ENCODE data around the gene NUDT17. TPM values are rescaled to one million over a fixed set of nuclear protein-coding genes. Genes with fewer than 3 reads are reported as not detected.

The NUDT17 gene
- total RNA-seq, 2 experiments from 2014 or later: 3.7 to 4.0 TPM

DNA sequence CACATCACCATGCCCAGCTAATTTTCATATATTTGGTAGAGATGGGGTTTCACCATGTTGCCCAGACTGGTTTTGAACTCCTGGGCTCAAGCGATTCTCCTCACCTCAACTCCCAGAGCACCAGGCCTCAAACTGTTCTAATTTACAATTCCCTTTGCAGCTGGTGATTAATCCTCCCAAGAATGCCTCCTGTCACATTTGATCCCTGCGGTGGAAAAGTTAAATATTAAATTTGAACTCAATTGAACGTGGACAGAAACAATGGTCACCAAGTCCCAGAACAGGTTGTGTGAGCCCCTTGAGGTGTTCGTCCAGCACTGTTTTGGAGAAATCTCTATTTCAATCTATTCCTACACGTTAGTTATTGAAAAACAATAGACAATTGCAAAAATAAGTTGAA is 42.2 kb downstream of the NUDT17 start:
- ATAC-seq (no peak), DNase-seq (no peak)
- Mint-ChIP-seq H3K36me3 (ENCODE audit: low read depth) (no peaks in the 10 kb centered on the region), H3K4me1 (peaks cover 14% of the 10 kb centered on the region), H3K27me3 (peaks cover 17% of the 10 kb centered on the region), H3K27ac (no peak overlapping the region), H3K4me3 (no peak overlapping the region), H3K9me3 (ENCODE audit: low read depth) (no peaks in the 10 kb centered on the region)
- POLR2A ChIA-PET: no interaction called here
- CTCF ChIA-PET: interaction anchor here (0.7 to 1.6 kb wide), 2 partner anchors 15 to 42 kb away, joined by 5 read pairs; partner anchors contain the start of gene NUDT17
- intact Hi-C loops (cut with DNase I, micrococcal nuclease): loop anchor here in 1 of 2 experiments (2.0 kb wide), 2 partner anchors 23 to 77 kb away; partner anchors contain the start of genes ANKRD34A, ITGA10 and POLR3GL

DNA sequence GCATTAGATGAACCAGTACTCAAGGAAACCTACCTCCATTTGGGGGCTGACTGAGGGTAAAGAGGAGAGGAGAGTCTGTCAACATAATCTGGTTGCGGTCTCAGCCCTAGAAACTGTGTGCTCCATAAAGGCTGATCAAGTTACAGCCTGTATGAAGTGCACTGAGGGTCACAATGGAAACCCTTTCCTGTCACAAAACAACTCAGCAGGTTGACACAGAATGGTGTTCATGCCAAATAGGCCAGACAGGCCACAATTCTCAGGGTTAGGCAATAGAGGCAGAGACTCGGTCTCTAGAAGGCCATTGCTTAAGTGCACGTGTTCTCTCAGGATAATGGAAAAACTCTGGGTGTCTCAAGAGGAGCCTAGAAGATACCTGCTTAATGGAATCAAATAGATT is 44.3 kb downstream of the NUDT17 start:
- H3K36me3 Mint-ChIP-seq (ENCODE audit: low read depth): no peaks in the 10 kb centered on the region
- peaks cover 13% of the 10 kb centered on the region for H3K4me1 Mint-ChIP-seq
- ChIA-PET POLR2A (no interaction called here), CTCF (interaction anchor here (0.9 to 1.2 kb wide), 3 partner anchors 9 to 44 kb away, joined by 3 to 5 read pairs (median 5); partner anchors contain the start of genes NUDT17 and RBM8A)
- ATAC-seq (no peak), DNase-seq (no peak)
- no peak overlapping the region for H3K4me3 Mint-ChIP-seq
- H3K27me3 Mint-ChIP-seq: peaks cover 7% of the 10 kb centered on the region
- H3K9me3 Mint-ChIP-seq (ENCODE audit: low read depth): no peaks in the 10 kb centered on the region
- no peak overlapping the region for H3K27ac Mint-ChIP-seq
- intact Hi-C loops (cut with DNase I, micrococcal nuclease): loop anchor here in 1 of 2 experiments (5.0 kb wide), 1 partner anchor 42 kb away; the partner anchor contains the start of gene NUDT17

DNA sequence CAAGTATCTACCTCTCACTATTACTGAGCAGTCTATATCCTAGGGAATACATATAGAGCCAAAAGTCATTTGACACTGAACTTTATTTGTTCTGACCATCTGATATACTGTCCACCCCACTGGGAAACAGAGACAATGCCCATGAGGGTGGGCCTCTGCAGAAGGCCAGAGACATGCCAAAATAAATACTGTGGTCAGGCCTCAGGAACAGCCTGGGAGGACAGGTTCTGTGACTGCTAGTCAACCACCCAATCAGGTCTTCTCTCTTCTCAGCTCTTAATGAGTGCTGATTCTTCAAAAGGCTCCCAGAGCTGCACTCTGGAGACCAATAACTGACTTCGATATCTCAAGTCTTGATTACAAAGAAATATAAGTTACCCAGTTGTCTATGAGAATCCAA is 45.7 kb downstream of the NUDT17 start:
- ChIA-PET POLR2A (interaction anchor here (1.0 kb wide), 1 partner anchor 160 kb away, joined by 4 read pairs; no protein-coding TSS in a partner anchor), CTCF (interaction anchor here (0.7 to 3.1 kb wide), 14 partner anchors 8 to 125 kb away, joined by 3 to 20 read pairs (median 5); partner anchors contain the start of genes ITGA10, NUDT17 and RBM8A)
- H3K4me1 Mint-ChIP-seq: peaks cover 2% of the 10 kb centered on the region
- no peak overlapping the region for H3K27ac Mint-ChIP-seq
- no peaks in the 10 kb centered on the region for H3K36me3 Mint-ChIP-seq (ENCODE audit: low read depth)
- ATAC-seq (no peak), DNase-seq (no peak)
- H3K27me3 Mint-ChIP-seq: no peaks in the 10 kb centered on the region
- H3K4me3 Mint-ChIP-seq: no peak overlapping the region
- intact Hi-C loops (cut with DNase I, micrococcal nuclease): loop anchor here in 1 of 2 experiments (1.0 to 5.0 kb wide), 2 partner anchors 44 to 122 kb away; partner anchors contain the start of gene NUDT17
- no peaks in the 10 kb centered on the region for H3K9me3 Mint-ChIP-seq (ENCODE audit: low read depth)

DNA sequence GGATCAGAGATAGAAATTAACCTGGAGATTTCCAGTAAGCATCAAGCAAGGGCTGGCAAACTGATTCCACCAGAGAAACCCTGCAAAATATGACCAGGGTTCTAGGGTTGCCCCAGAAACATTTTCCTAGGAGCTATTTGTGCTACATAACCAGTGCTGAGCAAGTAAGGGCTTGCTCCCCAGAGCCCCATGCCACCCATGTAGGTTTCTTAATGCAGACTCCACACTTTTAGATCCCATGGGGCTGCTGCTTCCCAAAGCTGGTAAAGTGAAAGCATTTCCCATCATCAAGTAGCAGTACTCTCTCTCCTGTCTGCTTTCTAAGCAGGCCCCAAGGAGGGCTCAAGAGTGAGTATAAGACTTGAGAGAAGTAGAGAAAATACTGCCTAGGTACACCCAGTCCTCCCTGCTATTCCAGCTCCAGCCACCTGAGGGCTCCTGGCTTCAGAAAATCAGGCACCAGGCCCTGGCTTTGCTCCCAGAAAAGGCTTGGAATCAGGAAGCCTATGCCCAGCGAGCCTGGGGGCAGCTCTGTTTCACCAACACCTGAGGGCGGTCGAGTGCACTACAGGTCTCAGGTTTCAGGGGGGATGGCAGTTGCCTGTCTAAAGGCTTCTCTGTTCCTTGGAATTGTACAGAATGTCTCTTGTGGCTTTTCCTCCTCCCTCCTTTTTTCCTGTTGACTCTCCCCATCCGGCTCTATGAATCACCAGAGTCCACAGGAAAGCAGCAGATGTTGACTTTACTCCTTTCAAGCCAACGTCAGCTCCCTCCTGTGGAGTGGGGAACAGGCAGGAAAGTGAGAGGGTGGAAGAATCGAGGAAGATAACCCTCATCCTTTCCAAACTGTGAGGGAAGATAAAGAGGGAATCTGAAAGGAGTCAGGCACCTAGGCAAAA is 46.4 kb downstream of the NUDT17 start:
- Mint-ChIP-seq H3K27me3 (no peaks in the 10 kb centered on the region), H3K9me3 (ENCODE audit: low read depth) (no peaks in the 10 kb centered on the region), H3K36me3 (ENCODE audit: low read depth) (no peaks in the 10 kb centered on the region), H3K4me1 (no peaks in the 10 kb centered on the region), H3K27ac (no peak overlapping the region), H3K4me3 (no peak overlapping the region)
- CTCF ChIA-PET: interaction anchor here (0.6 to 3.1 kb wide), 17 partner anchors 9 to 124 kb away, joined by 3 to 20 read pairs (median 5); partner anchors contain the start of genes ITGA10, NUDT17 and RBM8A
- intact Hi-C loops (cut with DNase I, micrococcal nuclease): loop anchor here (1.0 to 5.0 kb wide), 4 partner anchors 15 to 121 kb away; partner anchors contain the start of gene NUDT17 (in 1 of the 2)
- ATAC-seq: peak; percentile 78
- DNase-seq: peak; percentile 74
- POLR2A ChIA-PET: interaction anchor here (0.6 to 1.0 kb wide), 2 partner anchors 32 to 160 kb away, joined by 3 to 4 read pairs; no protein-coding TSS in a partner anchor

DNA sequence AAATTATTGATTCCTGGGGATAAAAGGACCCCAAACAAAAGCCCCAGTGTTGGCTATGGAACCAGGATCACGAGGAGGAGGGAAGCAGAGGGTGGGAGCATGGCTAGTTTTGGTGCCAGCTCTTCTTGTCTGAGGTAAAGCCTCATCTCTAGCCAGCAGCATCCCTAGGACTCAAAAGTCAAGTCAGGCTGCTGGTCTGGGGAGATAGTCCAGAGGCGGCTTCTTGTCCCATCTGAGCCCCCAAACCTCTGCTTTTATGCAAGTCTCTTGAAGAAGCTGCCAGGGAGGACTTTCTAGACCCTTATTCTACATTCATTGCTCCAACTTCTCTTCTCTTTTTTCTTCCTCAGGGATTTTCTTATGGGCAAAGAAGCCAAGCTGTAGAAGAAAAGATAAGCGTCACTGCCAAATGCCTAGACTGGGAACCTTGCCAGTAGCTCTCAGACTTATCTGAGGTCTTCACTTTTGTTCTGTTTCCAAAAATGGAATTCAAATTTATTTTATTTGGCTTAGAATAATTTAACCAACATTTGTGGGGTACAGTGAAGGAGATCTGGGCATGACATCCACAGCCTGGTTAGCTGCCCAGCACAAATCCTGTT is 47.2 kb downstream of the NUDT17 start:
- no peaks in the 10 kb centered on the region for H3K36me3 Mint-ChIP-seq (ENCODE audit: low read depth)
- no peak for DNase-seq
- no peaks in the 10 kb centered on the region for H3K27me3 Mint-ChIP-seq
- no peak overlapping the region for H3K4me3 Mint-ChIP-seq
- ChIA-PET CTCF (interaction anchor here (0.6 to 3.1 kb wide), 16 partner anchors 8 to 116 kb away, joined by 3 to 20 read pairs (median 4); partner anchors contain the start of genes ITGA10, NUDT17 and RBM8A), POLR2A (interaction anchor here (0.6 kb wide), 1 partner anchor 33 kb away, joined by 3 read pairs; no protein-coding TSS in a partner anchor)
- H3K4me1 Mint-ChIP-seq: no peaks in the 10 kb centered on the region
- intact Hi-C loops (cut with DNase I, micrococcal nuclease): loop anchor here (1.0 to 5.0 kb wide), 4 partner anchors 14 to 118 kb away; partner anchors contain the start of gene NUDT17 (in 1 of the 2)
- no peaks in the 10 kb centered on the region for H3K9me3 Mint-ChIP-seq (ENCODE audit: low read depth)
- ATAC-seq: no peak
- no peak overlapping the region for H3K27ac Mint-ChIP-seq

DNA sequence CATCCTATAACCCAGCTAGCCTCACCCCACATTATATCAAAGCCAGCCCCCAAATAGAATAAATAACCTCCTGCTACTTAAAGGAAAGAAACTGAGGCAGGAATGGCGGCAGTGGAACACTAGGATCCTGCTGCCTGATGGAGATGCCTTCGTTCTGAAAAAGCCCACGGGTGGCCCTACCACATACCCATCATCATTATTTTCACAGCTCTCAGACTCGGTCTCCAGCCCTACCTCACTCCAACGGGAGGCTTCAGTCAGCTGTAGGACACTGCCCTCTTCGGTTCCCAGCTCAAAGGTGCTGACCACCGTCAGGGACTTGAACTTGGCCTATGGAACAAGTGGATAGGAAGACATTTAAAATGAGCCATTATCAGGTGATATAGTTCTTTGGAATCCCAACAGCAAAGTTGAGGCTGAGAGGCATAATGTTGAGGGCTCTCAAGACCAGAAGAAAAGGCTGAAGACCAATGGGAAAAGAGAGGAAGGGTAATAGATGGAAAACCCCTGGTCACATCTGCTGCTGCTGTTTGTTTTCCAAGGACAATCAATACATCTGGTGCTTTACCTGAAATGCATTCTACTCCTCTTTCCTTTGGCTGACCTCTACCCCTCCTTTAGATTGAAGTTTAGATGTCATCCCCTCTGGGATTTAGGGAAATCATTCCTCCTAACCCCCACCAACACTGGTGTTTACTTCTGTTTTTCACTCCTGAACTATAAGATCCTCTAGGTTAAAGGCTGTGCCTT is 48.1 kb downstream of the NUDT17 start:
- no peaks in the 10 kb centered on the region for H3K4me1 Mint-ChIP-seq
- no peak overlapping the region for H3K27ac Mint-ChIP-seq
- H3K4me3 Mint-ChIP-seq: no peak overlapping the region
- ChIA-PET CTCF (interaction anchor here (0.6 to 3.1 kb wide), 9 partner anchors 7 to 48 kb away, joined by 3 to 20 read pairs (median 5); partner anchors contain the start of genes ITGA10, NUDT17 and RBM8A), POLR2A (no interaction called here)
- peaks cover 1% of the 10 kb centered on the region for H3K36me3 Mint-ChIP-seq (ENCODE audit: low read depth)
- H3K27me3 Mint-ChIP-seq: no peaks in the 10 kb centered on the region
- no peak for ATAC-seq
- no peaks in the 10 kb centered on the region for H3K9me3 Mint-ChIP-seq (ENCODE audit: low read depth)
- intact Hi-C loops (cut with DNase I, micrococcal nuclease): loop anchor here (1.0 to 5.0 kb wide), 4 partner anchors 13 to 117 kb away; partner anchors contain the start of gene NUDT17 (in 1 of the 2)
- no peak for DNase-seq

DNA sequence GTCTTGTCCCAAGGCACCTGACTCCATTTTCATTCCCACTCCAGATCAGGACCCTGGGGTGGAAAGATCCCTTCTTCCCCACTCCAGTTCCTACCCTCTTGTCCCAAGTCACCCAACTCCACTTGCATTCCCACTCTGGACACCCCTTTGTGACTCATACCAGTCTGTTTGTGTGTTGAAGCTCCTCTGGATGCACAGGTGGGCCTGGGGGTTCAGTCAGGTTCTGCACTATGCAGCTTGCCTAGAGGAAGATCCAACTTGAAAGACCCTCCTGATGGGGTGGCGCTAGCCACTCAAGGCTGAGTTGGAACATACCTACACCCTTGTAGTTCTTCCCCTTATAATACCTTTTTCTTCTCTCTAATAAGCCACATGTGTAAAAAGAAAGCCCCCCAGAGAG is 50.0 kb downstream of the NUDT17 start:
- DNase-seq (no peak), ATAC-seq (no peak)
- Mint-ChIP-seq H3K27me3 (no peaks in the 10 kb centered on the region), H3K4me1 (no peaks in the 10 kb centered on the region), H3K36me3 (ENCODE audit: low read depth) (peaks cover 1% of the 10 kb centered on the region), H3K9me3 (ENCODE audit: low read depth) (no peaks in the 10 kb centered on the region), H3K27ac (no peak overlapping the region), H3K4me3 (no peak overlapping the region)
- CTCF ChIA-PET: interaction anchor here (0.6 to 2.0 kb wide), 7 partner anchors 15 to 121 kb away, joined by 3 to 9 read pairs (median 4); partner anchors contain the start of gene NUDT17
- POLR2A ChIA-PET: interaction anchor here (0.6 kb wide), 1 partner anchor 61 kb away, joined by 3 read pairs; no protein-coding TSS in a partner anchor
- intact Hi-C loops (cut with DNase I, micrococcal nuclease): no loop called here

DNA sequence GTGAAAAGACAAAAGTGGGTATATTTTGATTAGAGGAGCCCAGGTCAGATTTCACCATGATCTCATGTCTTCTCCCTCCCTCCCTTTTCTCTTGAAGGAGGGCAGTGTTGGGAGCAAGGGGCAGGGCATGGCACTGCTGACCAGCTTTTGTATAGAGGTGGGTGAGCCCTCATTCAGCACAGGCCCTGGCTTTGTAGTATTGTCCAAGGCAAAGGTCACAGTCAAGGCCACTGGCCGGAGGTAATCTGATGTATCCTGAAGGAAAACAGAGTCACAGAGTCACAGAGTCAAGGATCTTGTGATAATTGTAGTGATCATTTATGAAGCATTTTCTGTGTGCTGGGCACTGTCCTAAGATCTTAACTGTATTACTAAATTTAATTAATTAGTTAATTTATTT is 52.5 kb downstream of the NUDT17 start:
- Mint-ChIP-seq H3K4me3 (no peak overlapping the region), H3K36me3 (ENCODE audit: low read depth) (peaks cover 1% of the 10 kb centered on the region), H3K9me3 (ENCODE audit: low read depth) (no peaks in the 10 kb centered on the region), H3K27ac (no peak overlapping the region), H3K4me1 (no peaks in the 10 kb centered on the region), H3K27me3 (no peaks in the 10 kb centered on the region)
- ChIA-PET CTCF (interaction anchor here (1.1 kb wide), 1 partner anchor 52 kb away, joined by 4 read pairs; the partner anchor contains the start of gene NUDT17), POLR2A (no interaction called here)
- no peak for DNase-seq
- no peak for ATAC-seq
- intact Hi-C loops (cut with DNase I, micrococcal nuclease): loop anchor here in 1 of 2 experiments (2.0 kb wide), 1 partner anchor 13 kb away; the partner anchor contains the start of gene ANKRD35
